ENCODE results near the gene CACNB2.

DNA sequence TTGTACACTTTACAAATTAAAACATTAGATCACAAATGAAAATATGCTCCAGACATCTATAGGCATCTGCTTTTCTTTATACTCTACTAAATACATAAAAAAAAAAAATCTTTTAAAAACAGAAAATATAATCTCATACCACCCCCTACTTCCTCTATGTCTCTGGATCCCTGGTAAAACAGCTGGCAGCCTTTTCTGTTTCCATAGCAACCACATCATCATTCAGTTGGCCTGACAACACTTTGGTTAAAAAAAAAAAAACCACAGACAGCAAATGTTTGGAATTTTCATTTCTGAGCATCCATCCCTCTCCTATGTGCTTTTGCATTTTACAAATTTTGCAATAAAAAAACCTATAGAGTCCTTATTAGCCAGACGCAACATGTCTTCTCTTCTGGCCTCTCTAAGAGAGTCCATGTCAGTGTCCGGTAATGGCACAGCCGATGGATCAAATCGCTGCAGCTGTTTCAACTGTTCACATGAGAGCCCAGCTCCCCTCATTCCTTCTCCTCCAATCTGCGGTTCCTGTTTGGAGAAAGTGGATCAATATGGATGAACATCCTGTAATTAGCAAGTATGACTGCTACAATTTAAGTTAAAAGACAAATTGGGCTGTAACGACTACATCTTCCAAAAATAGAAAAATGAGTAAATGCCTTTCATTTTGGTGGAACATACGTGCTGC lies 405.5 kb downstream of the CACNB2 start:
- TF ChIP-seq SP1 (CRISPR knock-in tag; conservative IDR thresholded peaks at IDR 0.05), result no peak
- no peak for TF ChIP-seq ETV6 (CRISPR knock-in tag; IDR thresholded peaks at IDR 0.05)
- TF ChIP-seq, protein P1, sequence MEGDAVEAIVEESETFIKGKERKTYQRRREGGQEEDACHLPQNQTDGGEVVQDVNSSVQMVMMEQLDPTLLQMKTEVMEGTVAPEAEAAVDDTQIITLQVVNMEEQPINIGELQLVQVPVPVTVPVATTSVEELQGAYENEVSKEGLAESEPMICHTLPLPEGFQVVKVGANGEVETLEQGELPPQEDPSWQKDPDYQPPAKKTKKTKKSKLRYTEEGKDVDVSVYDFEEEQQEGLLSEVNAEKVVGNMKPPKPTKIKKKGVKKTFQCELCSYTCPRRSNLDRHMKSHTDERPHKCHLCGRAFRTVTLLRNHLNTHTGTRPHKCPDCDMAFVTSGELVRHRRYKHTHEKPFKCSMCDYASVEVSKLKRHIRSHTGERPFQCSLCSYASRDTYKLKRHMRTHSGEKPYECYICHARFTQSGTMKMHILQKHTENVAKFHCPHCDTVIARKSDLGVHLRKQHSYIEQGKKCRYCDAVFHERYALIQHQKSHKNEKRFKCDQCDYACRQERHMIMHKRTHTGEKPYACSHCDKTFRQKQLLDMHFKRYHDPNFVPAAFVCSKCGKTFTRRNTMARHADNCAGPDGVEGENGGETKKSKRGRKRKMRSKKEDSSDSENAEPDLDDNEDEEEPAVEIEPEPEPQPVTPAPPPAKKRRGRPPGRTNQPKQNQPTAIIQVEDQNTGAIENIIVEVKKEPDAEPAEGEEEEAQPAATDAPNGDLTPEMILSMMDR (IDR thresholded peaks at IDR 0.05), result no peak
- TF ChIP-seq, protein P2, sequence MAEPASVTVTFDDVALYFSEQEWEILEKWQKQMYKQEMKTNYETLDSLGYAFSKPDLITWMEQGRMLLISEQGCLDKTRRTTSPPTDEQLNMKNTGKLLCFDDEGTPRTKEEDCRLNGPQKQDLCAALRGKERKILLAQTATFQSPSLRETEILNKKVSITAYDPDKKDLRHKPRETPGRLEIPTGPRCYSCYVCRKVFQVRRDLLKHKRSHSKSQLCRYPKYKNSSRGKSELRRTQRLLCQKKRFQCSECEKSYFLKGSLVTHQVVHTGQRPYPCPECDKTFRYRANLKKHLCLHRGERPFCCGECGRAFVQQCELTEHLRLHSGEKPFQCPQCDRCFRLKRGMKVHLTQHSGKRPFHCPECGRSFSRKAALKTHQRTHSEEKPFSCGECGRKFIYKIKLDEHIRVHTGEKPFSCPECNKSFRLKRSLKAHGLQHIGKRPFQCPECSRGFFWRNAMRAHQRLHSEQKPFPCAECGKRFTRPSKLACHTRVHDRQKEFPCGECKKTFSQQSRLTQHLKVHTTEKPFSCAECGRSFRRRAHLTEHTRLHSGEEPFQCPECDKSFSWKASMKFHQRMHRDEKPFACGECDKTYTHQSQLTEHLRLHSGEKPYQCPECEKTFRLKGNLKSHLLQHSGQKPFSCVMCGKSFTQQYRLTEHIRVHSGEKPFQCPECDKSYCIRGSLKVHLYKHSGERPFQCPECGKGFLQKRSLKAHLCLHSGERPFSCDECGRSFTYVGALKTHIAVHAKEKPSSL (CRISPR knock-in tag; conservative IDR thresholded peaks at IDR 0.05), result no peak
- no peak for TF ChIP-seq FOXK1 (CRISPR knock-in tag; IDR thresholded peaks at IDR 0.05)
